Neural cell (in vitro differentiated cells): ENCODE results near the gene IDH3B.

Experiments
- CTCF ChIP-seq: fragments of 450-650 bp; IDR thresholded peaks from 2 replicates; pipeline ENCODE4 v1.5.1; 2014; ENCODE audit warnings: antibody characterized with exemption, mild to moderate bottlenecking, moderate library complexity; ENCODE audit not compliant: poor library complexity, severe bottlenecking
- EZH2 ChIP-seq: fragments of 200-600, 300-800 bp; shearing (Covaris generic), sonication (generic); IDR thresholded peaks from 2 replicates; pipeline ENCODE4 v1.6.1; 2014; ENCODE audit warnings: antibody characterized with exemption, low read length, borderline replicate concordance, mild to moderate bottlenecking; ENCODE audit not compliant: insufficient read depth, poor library complexity, severe bottlenecking
- MXI1 ChIP-seq: fragments of 450-650 bp; conservative IDR thresholded peaks from 2 replicates; pipeline ENCODE4 v1.6.1; 2014; ENCODE audit warnings: antibody characterized with exemption, mild to moderate bottlenecking; ENCODE audit not compliant: poor library complexity, severe bottlenecking
- POLR2AphosphoS5 ChIP-seq: IDR thresholded peaks from 2 replicates; pipeline ENCODE4 v1.6.1; 2012
- RAD21 ChIP-seq: fragments of 450-650 bp; conservative IDR thresholded peaks from 2 replicates; pipeline ENCODE4 v1.6.1; 2014; ENCODE audit warnings: antibody characterized with exemption, mild to moderate bottlenecking, moderate library complexity
- TAF1 ChIP-seq: IDR thresholded peaks from 2 replicates; pipeline ENCODE4 v1.6.1; 2012; ENCODE audit warnings: low read depth

- TF ChIP-seq CTCF (no peak), EZH2 (no peak), POLR2AphosphoS5 (no peak), MXI1 (no peak), RAD21 (no peak), TAF1 (no peak)
Observed at GRCh38 chr20:2709205-2709981, 45.4 kb upstream of the IDH3B start.
